ENCODE measurements around the gene NCS1.
"Not testable (repeated sequence)": the region's sequence is repeated elsewhere in the genome, so short reads cannot be mapped to it uniquely, and the experiment has no call there.

The NCS1 gene

GRCh38 chr9:130242270-130243014 lies 70.2 kb downstream of the NCS1 start:
- DNase-seq: no peak

GRCh38 chr9:130243015-130243881 lies 71.0 kb downstream of the NCS1 start:
- peak; percentile 71 for DNase-seq

- DNase-seq: no peak
These were observed 71.6 kb downstream of the NCS1 start for GRCh38 chr9:130243882-130244170.

GRCh38 chr9:130244548-130245165 lies 72.5 kb downstream of the NCS1 start:
- no peak for DNase-seq

GRCh38 chr9:130245474-130245873 lies 73.3 kb downstream of the NCS1 start:
- DNase-seq: no peak

DNA sequence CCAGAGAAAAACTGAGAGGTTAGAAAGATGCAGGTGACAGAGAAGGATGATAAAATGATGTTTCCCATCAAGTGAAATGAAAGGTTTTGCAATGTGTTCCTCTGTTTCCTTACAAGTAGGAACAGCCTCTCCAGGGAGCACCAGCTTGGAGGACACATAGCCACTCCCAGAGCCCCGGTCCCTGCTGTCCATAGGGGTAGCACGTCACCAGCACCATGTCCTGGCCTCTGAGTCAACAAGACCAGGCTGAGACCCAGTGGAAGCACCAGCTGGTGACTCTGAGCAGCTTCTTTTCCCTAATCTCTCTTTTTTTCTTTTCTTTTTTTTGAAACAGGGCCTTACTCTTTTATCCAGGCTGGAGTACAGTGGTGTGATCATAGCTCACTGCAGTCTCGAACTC lies 73.9 kb downstream of the NCS1 start:
- no peak for DNase-seq

DNA sequence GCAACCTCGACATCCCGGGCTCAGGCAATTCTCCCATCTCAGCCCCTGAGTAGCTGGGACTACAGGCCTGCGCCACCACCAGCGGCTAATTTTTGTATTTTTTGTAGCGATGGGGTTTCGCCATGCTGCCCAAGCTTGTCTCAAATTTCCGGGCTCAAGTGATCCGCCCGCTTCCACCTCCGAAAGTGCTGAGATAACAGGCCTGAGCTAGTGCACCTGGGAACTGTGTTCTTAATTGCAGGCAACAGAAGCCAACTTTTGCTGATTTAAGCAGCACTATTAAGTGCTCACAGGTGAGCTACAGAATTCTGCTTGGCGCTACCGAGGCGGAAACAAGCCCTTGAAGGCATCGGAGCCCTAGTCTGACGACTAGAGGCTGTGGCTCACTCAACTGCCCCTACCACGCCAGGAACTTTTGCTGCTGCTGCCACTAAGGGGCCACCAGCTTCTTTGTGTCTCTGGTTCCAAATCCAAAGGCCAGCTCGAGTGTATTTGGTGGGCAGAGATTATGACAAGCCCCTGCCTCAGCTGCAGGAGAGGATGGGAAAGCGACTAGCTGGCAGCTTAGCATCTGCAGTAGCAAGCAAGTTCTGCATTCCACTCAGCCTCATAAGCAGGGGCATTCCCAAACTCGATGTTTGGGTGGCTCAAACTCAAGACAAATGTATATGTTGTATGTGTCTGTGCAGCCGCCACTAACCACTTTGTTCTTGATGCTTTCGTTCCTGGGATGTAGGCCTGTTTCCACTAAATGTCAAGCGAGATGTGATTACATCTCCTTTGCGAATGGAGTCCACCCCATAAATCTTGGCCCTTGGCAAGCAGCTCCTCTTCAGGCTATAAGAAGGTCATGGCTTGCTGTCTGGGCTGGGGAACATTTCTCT lies 82.8 kb downstream of the NCS1 start:
- no peak for DNase-seq

DNA sequence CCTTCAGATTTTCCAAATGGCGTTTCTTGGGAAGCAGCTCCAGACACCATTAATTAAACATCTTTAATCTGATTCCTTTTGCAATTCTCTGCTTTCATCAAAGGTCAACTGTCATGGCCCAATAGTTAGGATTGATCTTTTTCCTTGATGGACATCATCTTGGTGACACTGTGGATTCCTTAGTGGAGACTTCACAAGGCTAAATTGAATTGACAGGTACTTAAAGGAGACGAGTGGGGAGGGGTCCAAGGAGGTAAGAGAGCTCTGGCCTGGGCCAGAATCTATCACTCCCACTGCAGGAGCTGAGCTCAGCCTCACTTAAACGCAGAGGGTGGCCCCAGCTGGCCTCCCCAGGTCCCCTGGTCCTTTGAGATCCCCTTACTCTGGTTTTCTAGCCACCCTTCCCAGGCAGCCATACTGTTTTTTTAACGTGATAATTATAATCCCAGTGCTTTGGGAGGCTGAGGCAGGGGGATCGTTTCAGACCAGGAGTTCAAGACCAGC lies 83.5 kb downstream of the NCS1 start:
- DNase-seq: no peak

- no peak for DNase-seq
These were observed 84.4 kb downstream of the NCS1 start for GRCh38 chr9:130256644-130257043.

GRCh38 chr9:130258137-130258536 lies 85.9 kb downstream of the NCS1 start:
- DNase-seq: not testable (repeated sequence)

GRCh38 chr9:130259044-130259443 lies 86.8 kb downstream of the NCS1 start:
- no peak for DNase-seq

GRCh38 chr9:130260816-130261765 lies 88.9 kb downstream of the NCS1 start:
- DNase-seq: no peak

GRCh38 chr9:130262061-130262745 lies 90.0 kb downstream of the NCS1 start:
- no peak for DNase-seq

GRCh38 chr9:130262771-130263170 lies 90.6 kb downstream of the NCS1 start:
- no peak for DNase-seq

DNA sequence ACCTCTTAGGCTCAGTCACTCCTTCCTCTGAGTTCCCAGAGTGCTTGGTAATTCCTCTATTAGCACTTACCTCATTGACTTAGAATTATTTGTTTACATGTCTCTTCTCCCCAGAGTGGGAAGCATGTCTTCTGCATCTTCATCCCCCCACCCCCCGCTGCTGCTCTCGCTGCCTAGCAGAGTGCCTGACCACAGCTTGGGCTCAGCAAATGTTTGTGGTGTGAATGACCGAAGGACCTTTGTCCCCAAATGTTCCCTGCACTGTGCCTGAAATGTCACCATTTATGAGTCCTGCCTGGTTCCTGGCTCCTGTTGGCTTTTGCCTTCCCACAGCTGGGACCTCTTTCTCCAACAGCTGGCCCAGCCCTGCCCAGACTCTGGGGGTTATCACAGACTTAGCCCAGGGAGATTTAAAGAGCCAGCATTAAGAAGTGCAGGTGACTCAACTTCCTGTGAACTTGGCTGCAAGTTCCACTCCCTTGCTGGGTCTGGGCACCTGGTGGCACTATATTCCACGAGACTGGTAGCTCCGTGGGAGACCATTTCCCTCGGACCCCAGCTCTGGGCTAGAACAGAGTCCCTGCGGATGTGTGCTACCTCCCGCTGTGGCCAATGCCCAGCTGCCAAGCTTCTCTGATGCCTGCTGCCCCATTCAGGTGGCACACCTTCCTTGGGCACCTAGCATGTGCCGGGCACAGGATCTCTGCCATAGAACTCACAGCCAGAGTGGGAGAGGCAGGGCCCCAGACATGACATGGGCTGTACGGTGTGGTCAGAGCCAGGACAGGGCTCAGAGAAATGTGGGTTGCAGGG lies 91.6 kb downstream of the NCS1 start:
- no peak for DNase-seq

- DNase-seq: no peak
These were observed 92.5 kb downstream of the NCS1 start for GRCh38 chr9:130264414-130265350.

GRCh38 chr9:130265431-130266235 lies 93.4 kb downstream of the NCS1 start, which contains the start of gene HMCN2:
Gene HMCN2, plus strand, starts transcription at chr9:130265760. Its CDS starts 119 bp downstream, at chr9:130265879.
- peak; percentile 59 for DNase-seq
